H1 (cell line): ENCODE measurements around the gene FMO4. TPM values are rescaled to one million over a fixed set of nuclear protein-coding genes. Genes with fewer than 3 reads are reported as not detected.
A peak's percentile ranks its signal among the peaks of the same experiment; 100 is the strongest.
"Not testable (repeated sequence)": the region's sequence is repeated elsewhere in the genome, so short reads cannot be mapped to it uniquely, and the experiment has no call there.

Experiments
- CTCF ChIA-PET: fragments of 300-600 bp; sonication (Branson Sonifier 250); formaldehyde crosslinking; loops from one replicate; lab custom pipeline; 2021; ENCODE audit not compliant: partially characterized antibody; lab: Charles Lee
- POLR2A ChIA-PET: fragments of 300-600 bp; sonication (Branson Sonifier 250); formaldehyde crosslinking; loops from one replicate; lab custom pipeline; 2021; ENCODE audit warnings: inconsistent platforms; ENCODE audit not compliant: partially characterized antibody; lab: Charles Lee
- DNase-seq, 2 experiments: peaks; one replicate each; pipeline versions ENCODE4 v3.0.0 to v3.0.0-alpha.2; 2010 to 2022; ENCODE audit warnings: low spot score in 2 of 2, low read depth in 1 of 2, mixed read lengths in 1 of 2
- FAIRE-seq: peaks from 2 replicates; lab custom pipeline; 2011; peaks lifted over from hg19 to GRCh38; lab: Jason Lieb, UNC
- H2AFZ ChIP-seq: 2 replicates; pipeline ENCODE4 v1.8.1; 2012; ENCODE audit warnings: low read length, inconsistent platforms
- H2AK5ac ChIP-seq: 2 replicates; pipeline ENCODE4 v1.6.1; 2013; ENCODE audit warnings: low read depth, low read length
- H2BK120ac ChIP-seq: replicated peaks from 2 replicates; pipeline ENCODE3; 2013; ENCODE audit warnings: low read depth, low read length, inconsistent platforms
- H2BK12ac ChIP-seq: 2 replicates; pipeline ENCODE4 v1.6.1; 2013; ENCODE audit warnings: low read depth, low read length
- H2BK15ac ChIP-seq: 2 replicates; pipeline ENCODE4 v1.6.1; 2013; ENCODE audit warnings: low read length
- H2BK20ac ChIP-seq: 2 replicates; pipeline ENCODE4 v1.6.1; 2013; ENCODE audit warnings: low read length
- H2BK5ac ChIP-seq: 2 replicates; pipeline ENCODE4 v1.6.1; 2013; ENCODE audit warnings: low read depth, low read length
- H3K14ac ChIP-seq: 2 replicates; pipeline ENCODE4 v1.6.1; 2013; ENCODE audit warnings: inconsistent platforms; ENCODE audit not compliant: insufficient read length
- H3K18ac ChIP-seq: 2 replicates; pipeline ENCODE4 v1.6.1; 2013; ENCODE audit warnings: low read length; ENCODE audit errors: extremely low read depth
- H3K23ac ChIP-seq: 2 replicates; pipeline ENCODE4 v1.6.1; 2013; ENCODE audit warnings: inconsistent platforms; ENCODE audit not compliant: insufficient read length
- H3K23me2 ChIP-seq: 2 replicates; pipeline ENCODE4 v1.6.1; 2013; ENCODE audit warnings: low read depth, low read length
- H3K27ac ChIP-seq: 2 replicates; pipeline ENCODE4 v1.6.1; 2011; ENCODE audit warnings: low read depth, low read length, inconsistent platforms
- H3K27me3 ChIP-seq, 4 experiments: replicated peaks in 1 of 4; 1 replicate in 1 of 4; 2 replicates in 3 of 4; pipeline versions ENCODE4 v1.6.1 to v1.8.1; 2011 to 2013; ENCODE audit warnings: low read length in 3 of 4, mild to moderate bottlenecking in 3 of 4, inconsistent platforms in 2 of 4, mixed read lengths in 2 of 4, moderate library complexity in 1 of 4; ENCODE audit not compliant: control insufficient read depth in 3 of 4, insufficient read depth in 3 of 4; ENCODE audit errors: extremely low read depth in 1 of 4
- H3K36me3 ChIP-seq, 4 experiments: 2 replicates each; pipeline versions ENCODE4 v1.6.1 to v1.8.1; 2011 to 2013; ENCODE audit warnings: mild to moderate bottlenecking in 4 of 4, low read length in 3 of 4, moderate library complexity in 2 of 4, control low read depth in 1 of 4, inconsistent platforms in 1 of 4; ENCODE audit not compliant: insufficient read depth in 4 of 4, control insufficient read depth in 2 of 4
- H3K4ac ChIP-seq: replicated peaks from 2 replicates; pipeline ENCODE3; 2013; ENCODE audit warnings: low read length, low read depth, mixed read lengths, inconsistent platforms; ENCODE audit not compliant: insufficient read length
- H3K4me1 ChIP-seq, 4 experiments: replicated peaks in 1 of 4; 1 replicate in 1 of 4; 2 replicates in 3 of 4; pipeline versions ENCODE4 v1.6.1 to v1.8.1; 2011 to 2013; ENCODE audit warnings: low read length in 3 of 4, inconsistent platforms in 2 of 4, mixed read lengths in 1 of 4; ENCODE audit not compliant: insufficient read depth in 4 of 4, control insufficient read depth in 3 of 4
- H3K4me2 ChIP-seq, 2 experiments: 2 replicates each; pipeline versions ENCODE4 v1.6.1 to v1.8.1; 2011 to 2013; ENCODE audit warnings: low read depth in 2 of 2, low read length in 2 of 2, control low read depth in 1 of 2, inconsistent platforms in 1 of 2, mild to moderate bottlenecking in 1 of 2; ENCODE audit not compliant: insufficient read depth in 1 of 2
- H3K4me3 ChIP-seq, 4 experiments: fragments of 200-600, 300-600 bp in 1 of 4; sonication (generic), shearing (Covaris generic), sonication (Bioruptor Twin) in 1 of 4; 2 replicates each; pipeline versions ENCODE4 v1.5.1 to v1.8.1; 2011 to 2016; ENCODE audit warnings: low read length in 4 of 4, low read depth in 3 of 4, control low read depth in 2 of 4, inconsistent platforms in 2 of 4, mild to moderate bottlenecking in 2 of 4, mixed read lengths in 1 of 4, moderate library complexity in 1 of 4; ENCODE audit not compliant: insufficient read depth in 2 of 4; ENCODE audit errors: extremely low read depth in 1 of 4
- H3K56ac ChIP-seq: replicated peaks from 2 replicates; pipeline ENCODE3; 2013; ENCODE audit warnings: low read depth, mild to moderate bottlenecking, mixed read lengths, low read length, inconsistent platforms; ENCODE audit not compliant: insufficient read length
- H3K79me1 ChIP-seq: 2 replicates; pipeline ENCODE4 v1.6.1; 2013; ENCODE audit warnings: low read depth, low read length, control low read depth
- H3K79me2 ChIP-seq, 2 experiments: 2 replicates each; pipeline versions ENCODE4 v1.6.1 to v1.8.1; 2012 to 2013; ENCODE audit warnings: low read length in 2 of 2, mild to moderate bottlenecking in 2 of 2, inconsistent platforms in 1 of 2; ENCODE audit not compliant: insufficient read depth in 2 of 2, control insufficient read depth in 1 of 2
- H3K9ac ChIP-seq, 4 experiments: replicated peaks in 1 of 4; 1 replicate in 1 of 4; 2 replicates in 3 of 4; pipeline versions ENCODE4 v1.6.1 to v1.8.1; 2011 to 2013; ENCODE audit warnings: low read depth in 3 of 4, low read length in 3 of 4, control low read depth in 2 of 4, mild to moderate bottlenecking in 2 of 4, moderate library complexity in 2 of 4, inconsistent platforms in 1 of 4; ENCODE audit errors: extremely low read depth in 1 of 4
- H3K9me3 ChIP-seq, 2 experiments: 2 replicates each; pipeline versions ENCODE4 v1.6.1 to v1.8.1; 2012 to 2013; ENCODE audit warnings: mild to moderate bottlenecking in 2 of 2, moderate library complexity in 2 of 2, control low read depth in 1 of 2, inconsistent platforms in 1 of 2, low read depth in 1 of 2, low read length in 1 of 2, mixed read lengths in 1 of 2; ENCODE audit not compliant: insufficient read depth in 2 of 2
- H4K20me1 ChIP-seq, 2 experiments: replicated peaks in 1 of 2; 2 replicates each; pipeline versions ENCODE3 to v1.8.1; 2011 to 2013; ENCODE audit warnings: inconsistent platforms in 2 of 2, low read length in 2 of 2, mild to moderate bottlenecking in 1 of 2; ENCODE audit not compliant: insufficient read depth in 2 of 2, control insufficient read depth in 1 of 2
- H4K5ac ChIP-seq: 2 replicates; pipeline ENCODE4 v1.6.1; 2013; ENCODE audit warnings: low read length, low read depth, mixed read lengths, inconsistent platforms; ENCODE audit not compliant: insufficient read length
- H4K8ac ChIP-seq: 2 replicates; pipeline ENCODE4 v1.8.0; 2013; ENCODE audit warnings: mild to moderate bottlenecking, moderate library complexity, low read length, inconsistent platforms; ENCODE audit not compliant: insufficient read depth; ENCODE audit errors: extremely low read depth
- H4K91ac ChIP-seq: replicated peaks from 2 replicates; pipeline ENCODE3; 2013; ENCODE audit warnings: low read length, mixed read lengths, inconsistent platforms; ENCODE audit not compliant: insufficient read length
- WGBS, 2 experiments: shearing (Covaris generic) in 1 of 2; methylation state at CpG; one replicate each; pipeline versions ENCODE4 v1.1.6 to v1.1.7; 2013 to 2015; ENCODE audit warnings: low lambda C conversion rate in 2 of 2, mixed read lengths in 2 of 2, inconsistent platforms in 1 of 2, low coverage in 1 of 2, missing lambda C conversion rate in 1 of 2; ENCODE audit not compliant: insufficient replicate concordance in 2 of 2, insufficient coverage in 1 of 2, insufficient read length in 1 of 2; ENCODE audit errors: extremely low coverage in 1 of 2, missing lambda C conversion rate in 1 of 2; 5-methylcytosine and 5-hydroxymethylcytosine counted together
- polyA plus RNA-seq, 7 experiments: library from polyadenylated mRNA; depleted of rRNA in 3 of 7; stranded (reverse) in 5 of 7; unstranded in 2 of 7; fragments of >200 nt in 5 of 7; fragments of 200-250 nt in 2 of 7; gene quantifications; 1 replicate in 5 of 7; 2 replicates in 1 of 7; 4 replicates in 1 of 7; pipeline versions ENCODE4 v1.2.1 to v1.2.3, GENCODE V29; 2011 to 2013; ENCODE audit warnings: missing spikeins in 2 of 7, mixed read lengths in 2 of 7
- total RNA-seq: library from RNA; stranded (reverse); fragmentation: NEBNext Ultra II Directional; extraction: Animal tissue kit (Norgen Biotek cat#: 25700); gene quantifications from 2 replicates; pipeline ENCODE4 v1.2.1, GENCODE V29; 2021

The FMO4 gene
- total and polyA plus RNA-seq, 2 of the 8 experiments (the other 6 are each of a cell fraction or from before 2014, with no cell fraction given): 1.5 to 2.3 TPM

DNA sequence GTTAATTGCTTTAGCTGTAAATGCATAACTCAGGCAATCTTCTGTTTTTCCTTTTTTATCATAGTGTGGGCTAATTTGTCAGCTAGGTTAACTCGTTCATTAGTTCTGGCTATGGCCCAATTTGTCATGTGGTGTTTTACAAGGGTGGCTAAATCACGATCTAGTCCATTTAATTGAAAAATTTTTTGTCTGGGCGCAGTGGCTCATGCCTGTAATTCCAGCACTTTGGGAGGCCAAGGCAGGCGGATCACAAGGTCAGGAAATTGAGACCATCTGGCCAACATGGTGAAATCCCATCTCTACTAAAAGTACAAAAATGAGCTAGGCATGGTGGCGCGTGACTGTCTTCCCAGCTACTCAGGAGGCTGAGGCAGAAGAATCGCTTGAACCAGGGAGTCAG, 18.6 kb upstream of the FMO4 start:
- not testable (repeated sequence) for H3K23me2 ChIP-seq, H3K27me3 ChIP-seq, H4K20me1 ChIP-seq, H3K23ac ChIP-seq, H3K4me3 ChIP-seq, H3K14ac ChIP-seq, H4K91ac ChIP-seq, FAIRE-seq, H3K79me2 ChIP-seq, H2BK12ac ChIP-seq, H3K4ac ChIP-seq, H2AFZ ChIP-seq, H4K8ac ChIP-seq, H3K18ac ChIP-seq, DNase-seq, H3K27ac ChIP-seq, H4K5ac ChIP-seq, H3K79me1 ChIP-seq, H2BK15ac ChIP-seq, H3K9me3 ChIP-seq, H3K4me2 ChIP-seq, H2AK5ac ChIP-seq, H2BK120ac ChIP-seq, H3K56ac ChIP-seq, H3K9ac ChIP-seq, H3K36me3 ChIP-seq
- peaks cover 5 to 30% (median 16%) of the 10 kb centered on the region in 4 experiments; a peak in 6 of 7 replicates for H3K4me1 ChIP-seq
- 90% methylated on average over 7 of the region's 7 CpGs; no CpG with 5 or more reads in 1 of the 2 experiments for WGBS, 2 experiments
- H2BK20ac ChIP-seq: peak overlapping the region; percentile 91; the same call in 1 of the 2 replicates
- H2BK5ac ChIP-seq: peak overlapping the region; percentile 38; the same call in 1 of the 2 replicates
- CTCF ChIA-PET: interaction anchor here (0.7 to 6.0 kb wide), 10 partner anchors 9 to 109 kb away, joined by 3 to 45 read pairs (median 5); partner anchors contain the start of gene FMO4
- POLR2A ChIA-PET: interaction anchor here (1.0 kb wide), 1 partner anchor 17 kb away, joined by 3 read pairs; no protein-coding TSS in a partner anchor
